Epithelial cell of proximal tubule (primary cell): ENCODE results near the gene ZFYVE19. TPM values are rescaled to one million over a fixed set of nuclear protein-coding genes. Genes with fewer than 3 reads are reported as not detected.

Experiments used
- DNase-seq: peaks from one replicate; pipeline ENCODE4 v3.0.0-alpha.2; 2011; ENCODE audit warnings: low read depth
- H3K4me3 ChIP-seq: 2 replicates; pipeline ENCODE4 v1.5.1; 2011; ENCODE audit warnings: low read depth, mild to moderate bottlenecking, low read length
- total RNA-seq: library from RNA; depleted of rRNA; stranded (reverse); fragments of >200 nt; gene quantifications from 2 replicates; pipeline ENCODE4 v1.2.3, GENCODE V29; 2015
- TF ChIP-seq, protein P1 (sequence below): conservative IDR thresholded peaks from 2 replicates; pipeline ENCODE4 v1.5.1; 2012; ENCODE audit warnings: low read depth, mild to moderate bottlenecking, low read length

Gene ZFYVE19
- total RNA-seq, 1 donor from 2014 or later = 34.8 TPM

DNA sequence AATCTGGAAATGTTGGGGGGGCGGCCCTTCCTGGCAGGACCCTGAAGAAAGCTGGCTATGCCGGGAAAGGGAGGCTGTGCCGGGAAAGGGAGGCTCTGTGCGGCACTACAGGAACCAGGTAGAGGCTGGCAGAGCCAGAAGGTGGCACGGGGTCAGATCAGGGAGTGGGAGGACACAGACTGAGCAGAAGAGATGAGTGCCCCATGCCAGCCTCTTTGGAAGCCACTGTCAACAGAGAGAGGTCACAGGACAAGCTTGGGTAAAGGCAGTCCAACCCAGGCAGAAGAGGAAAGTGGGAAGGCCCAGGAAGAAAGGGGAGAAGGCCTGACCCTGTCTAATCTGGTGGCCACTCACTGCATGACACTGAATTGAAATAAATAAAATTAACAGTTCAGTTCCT is 35.6 kb upstream of the ZFYVE19 start:
- TF ChIP-seq, protein P1, sequence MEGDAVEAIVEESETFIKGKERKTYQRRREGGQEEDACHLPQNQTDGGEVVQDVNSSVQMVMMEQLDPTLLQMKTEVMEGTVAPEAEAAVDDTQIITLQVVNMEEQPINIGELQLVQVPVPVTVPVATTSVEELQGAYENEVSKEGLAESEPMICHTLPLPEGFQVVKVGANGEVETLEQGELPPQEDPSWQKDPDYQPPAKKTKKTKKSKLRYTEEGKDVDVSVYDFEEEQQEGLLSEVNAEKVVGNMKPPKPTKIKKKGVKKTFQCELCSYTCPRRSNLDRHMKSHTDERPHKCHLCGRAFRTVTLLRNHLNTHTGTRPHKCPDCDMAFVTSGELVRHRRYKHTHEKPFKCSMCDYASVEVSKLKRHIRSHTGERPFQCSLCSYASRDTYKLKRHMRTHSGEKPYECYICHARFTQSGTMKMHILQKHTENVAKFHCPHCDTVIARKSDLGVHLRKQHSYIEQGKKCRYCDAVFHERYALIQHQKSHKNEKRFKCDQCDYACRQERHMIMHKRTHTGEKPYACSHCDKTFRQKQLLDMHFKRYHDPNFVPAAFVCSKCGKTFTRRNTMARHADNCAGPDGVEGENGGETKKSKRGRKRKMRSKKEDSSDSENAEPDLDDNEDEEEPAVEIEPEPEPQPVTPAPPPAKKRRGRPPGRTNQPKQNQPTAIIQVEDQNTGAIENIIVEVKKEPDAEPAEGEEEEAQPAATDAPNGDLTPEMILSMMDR = no peak
- H3K4me3 ChIP-seq = no peak overlapping the region
- DNase-seq = no peak

DNA sequence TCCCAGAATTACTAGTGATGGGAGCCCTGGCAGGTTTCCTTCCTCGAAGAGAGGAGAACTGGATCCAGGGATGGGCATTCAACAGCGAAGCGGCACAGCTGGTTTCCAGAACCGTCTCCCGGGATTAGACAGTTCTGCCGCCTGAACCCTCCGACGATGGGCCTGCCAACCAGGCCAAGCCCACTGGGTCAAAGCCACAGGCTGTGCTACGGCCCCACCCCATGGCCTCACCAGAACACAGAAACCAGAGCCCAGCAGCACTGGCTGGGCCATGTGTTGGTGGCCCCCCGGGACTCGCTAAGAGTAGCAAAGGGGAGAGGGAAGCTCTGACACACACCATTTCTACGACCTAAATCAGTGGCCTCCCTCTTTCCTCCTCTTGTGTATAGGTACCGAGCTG is 34.9 kb upstream of the ZFYVE19 start:
- no peak overlapping the region for H3K4me3 ChIP-seq
- DNase-seq = no peak
- TF ChIP-seq, protein P1 = no peak

DNA sequence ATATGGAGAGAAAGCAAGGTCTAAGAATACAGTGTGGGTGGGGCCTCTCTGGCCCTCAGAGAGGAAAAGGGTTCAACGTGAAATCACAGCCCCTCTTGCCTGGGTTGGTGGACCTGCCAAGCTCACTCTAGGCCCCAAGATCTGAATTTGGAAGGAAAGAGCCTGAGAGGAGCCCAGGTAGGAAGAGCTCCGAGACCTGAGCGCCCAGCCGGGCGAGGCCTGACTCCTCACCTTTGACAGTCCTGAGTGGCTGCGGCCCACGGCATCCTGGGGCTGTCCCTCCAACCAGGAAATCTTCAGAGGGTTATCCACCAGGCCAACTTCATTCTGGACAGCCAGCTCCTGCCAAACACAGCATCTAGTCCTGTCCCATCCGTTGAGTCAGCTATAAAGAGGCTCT is 33.4 kb upstream of the ZFYVE19 start:
- no peak for DNase-seq
- H3K4me3 ChIP-seq = no peak overlapping the region
- TF ChIP-seq, protein P1 = no peak

DNA sequence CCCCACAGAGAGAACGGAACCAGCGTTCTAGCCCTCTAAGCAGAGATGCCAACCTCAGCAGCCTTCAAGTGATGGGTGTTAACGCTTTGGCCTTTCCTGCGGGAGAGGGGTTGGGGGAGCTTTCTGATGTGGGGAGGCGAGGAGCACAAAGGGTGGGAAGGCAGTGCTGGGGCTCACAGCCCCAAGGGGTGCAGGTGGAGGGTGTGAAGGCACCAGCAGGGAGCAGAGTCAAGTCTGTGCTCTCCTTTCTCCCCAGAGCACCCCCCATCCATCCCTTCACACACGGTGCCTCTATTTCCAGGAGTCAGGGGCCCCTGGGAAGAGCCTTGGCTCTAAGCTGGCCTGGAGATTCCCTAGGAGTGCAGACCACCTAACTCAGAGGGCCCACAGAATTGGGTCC is 33.0 kb upstream of the ZFYVE19 start:
- no peak overlapping the region for H3K4me3 ChIP-seq
- no peak for DNase-seq
- TF ChIP-seq, protein P1 = no peak

DNA sequence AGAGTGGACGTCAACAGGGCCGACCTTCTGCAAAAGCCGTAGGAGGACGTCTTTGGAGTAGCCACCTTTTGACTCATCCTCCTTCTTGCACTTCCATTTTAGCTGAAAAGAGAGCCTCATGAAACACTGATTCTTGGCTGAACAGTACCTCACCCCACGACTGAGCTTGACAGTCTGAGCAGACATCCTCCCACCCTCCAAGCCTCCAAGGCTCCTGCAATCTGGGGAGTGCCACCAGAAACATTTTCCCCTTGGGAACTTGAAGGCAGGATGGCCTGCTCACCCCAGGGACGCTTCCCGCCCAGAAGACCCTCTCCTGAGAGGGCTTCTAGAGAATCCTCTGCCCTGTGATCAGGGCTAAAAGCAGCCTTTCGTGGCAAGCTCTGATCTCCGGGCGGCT is 31.9 kb upstream of the ZFYVE19 start:
- no peak for DNase-seq
- H3K4me3 ChIP-seq = no peak overlapping the region
- TF ChIP-seq, protein P1 = no peak

DNA sequence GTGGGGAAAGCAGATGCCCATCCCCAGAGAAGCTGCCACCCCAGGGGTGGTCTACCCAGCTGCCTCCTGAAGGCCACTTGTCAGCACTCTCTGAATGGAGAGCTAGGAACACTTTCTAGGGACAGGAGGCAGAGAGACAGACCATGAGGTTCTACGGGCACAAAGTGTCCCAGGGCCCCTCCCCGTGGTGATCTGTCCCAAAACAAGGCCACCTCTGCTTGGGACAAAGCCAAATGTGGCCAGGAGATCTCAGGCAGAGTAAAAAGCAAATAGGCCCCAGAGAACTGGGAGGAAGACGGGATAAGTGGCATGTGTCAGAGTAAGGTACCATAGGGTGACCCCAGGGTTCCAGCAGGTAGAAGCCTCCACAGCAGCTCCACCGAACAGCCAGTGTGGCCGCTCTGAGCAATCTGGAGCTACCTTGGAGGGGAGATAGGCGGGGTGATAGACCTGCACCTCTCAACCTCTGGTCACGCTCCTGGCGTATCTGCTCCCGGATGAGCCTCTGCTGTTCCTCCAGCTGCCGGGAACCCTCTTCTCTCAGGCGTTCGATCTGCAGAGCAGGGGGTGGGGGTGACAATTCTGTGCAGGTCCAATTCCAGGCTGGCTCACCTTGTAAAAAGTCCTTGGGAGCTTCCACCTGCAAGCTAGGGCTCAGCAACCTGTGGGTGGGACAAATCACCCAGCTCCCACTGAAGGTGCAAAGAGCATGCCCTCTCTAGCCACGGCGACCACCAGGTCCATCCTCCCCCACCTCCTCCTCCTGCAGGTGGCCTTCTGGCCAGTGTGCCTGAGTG is 31.0 kb upstream of the ZFYVE19 start:
- DNase-seq = no peak
- no peak overlapping the region for H3K4me3 ChIP-seq
- TF ChIP-seq, protein P1 = no peak
